Measurements from ENCODE around the gene UCHL3.
A peak's percentile ranks its signal among the peaks of the same experiment; 100 is the strongest.

UCHL3 gene

DNA sequence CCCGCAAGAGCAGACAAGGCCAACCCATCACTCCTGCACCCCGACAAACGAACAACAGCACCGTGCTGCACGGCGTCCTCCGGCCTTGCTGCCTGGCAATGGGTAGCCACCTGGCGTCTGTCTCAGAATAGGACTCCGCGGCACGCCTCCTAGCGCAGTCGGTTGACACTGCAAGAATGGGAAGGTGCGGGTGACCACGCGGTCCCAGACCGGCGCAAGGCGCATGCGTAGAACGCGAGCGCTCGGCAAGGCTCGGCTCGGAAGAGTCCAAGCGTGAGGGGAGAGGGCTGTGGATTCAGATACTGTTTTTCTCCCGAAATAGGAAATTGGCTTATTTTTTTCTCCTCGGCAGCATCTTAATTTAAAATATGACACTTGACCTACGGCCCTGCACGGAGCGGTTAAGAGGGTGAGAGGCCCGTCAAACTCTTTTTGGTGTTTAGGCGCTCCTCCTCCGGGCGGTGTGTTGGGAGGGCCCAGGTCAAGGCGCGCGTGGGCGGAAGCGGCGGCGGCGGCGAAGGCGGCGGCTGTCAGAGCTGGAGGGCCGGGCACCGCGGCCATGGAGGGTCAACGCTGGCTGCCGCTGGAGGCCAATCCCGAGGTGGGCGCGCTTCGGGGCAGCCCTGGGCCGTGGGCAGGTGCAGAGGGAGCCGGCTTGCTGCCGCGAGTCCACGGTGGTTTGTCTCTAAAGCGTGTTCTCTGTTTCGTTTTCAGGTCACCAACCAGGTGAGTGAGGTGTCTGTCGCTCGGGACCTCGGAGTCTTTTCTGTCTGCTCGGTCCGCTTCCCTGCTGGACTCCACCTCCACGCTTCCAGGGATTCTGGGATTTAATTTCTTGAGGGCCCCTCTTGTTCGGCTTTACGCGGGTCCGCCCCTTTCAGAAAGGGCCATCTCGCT, at the start of gene UCHL3:
UCHL3 (plus strand) TSS at position 530 of the 897 bp plus-strand sequence; CDS start at position 560, 30 bp downstream.
- peaks cover 5% of the 10 kb centered on the region for H3K27me3 ChIP-seq (ENCODE audit: control insufficient read depth, insufficient read depth, low read length)
- H3K4me3 ChIP-seq (ENCODE audit: low read length): peak within 1 kb of the TSS; percentile 92
- peak within 1 kb of the TSS; percentile 90 for H3K9ac ChIP-seq (ENCODE audit: low read length)
- peaks cover 4% of the 10 kb centered on the region for H3K36me3 ChIP-seq (ENCODE audit: control insufficient read depth, low read depth, low read length)
- H3K27ac ChIP-seq (ENCODE audit: low read length): peak within 1 kb of the TSS; percentile 92
- peaks cover 10% of the 10 kb centered on the region for H3K4me1 ChIP-seq (ENCODE audit: control insufficient read depth, low read depth, low read length)
- H3K9me3 ChIP-seq (ENCODE audit: control insufficient read depth, low read depth, low read length): no peaks in the 10 kb centered on the region

DNA sequence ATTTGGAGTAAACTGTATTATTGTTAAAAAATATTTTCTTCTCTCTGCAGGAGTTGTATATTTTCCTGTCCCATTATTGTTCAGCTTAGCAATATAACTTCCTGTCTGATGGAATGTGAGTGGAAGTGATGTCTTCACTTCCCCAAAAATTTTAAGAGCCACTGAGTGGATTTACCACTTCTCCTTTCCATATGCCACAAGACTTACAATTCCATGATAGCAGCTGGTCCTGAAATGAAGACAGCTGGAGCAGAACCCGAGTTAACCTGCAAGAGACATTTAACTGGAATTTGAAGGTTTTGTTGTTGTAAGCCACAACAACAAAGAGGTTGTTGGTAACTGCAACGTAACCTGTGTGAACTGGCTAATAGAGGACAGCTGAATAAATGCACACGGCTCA, 44.3 kb upstream of the UCHL3 start:
- H3K27me3 ChIP-seq (ENCODE audit: control insufficient read depth, insufficient read depth, low read length): no peaks in the 10 kb centered on the region
- H3K36me3 ChIP-seq (ENCODE audit: control insufficient read depth, low read depth, low read length): no peaks in the 10 kb centered on the region
- no peak overlapping the region for H3K27ac ChIP-seq (ENCODE audit: low read length)
- H3K4me3 ChIP-seq (ENCODE audit: low read length): no peak overlapping the region
- no peaks in the 10 kb centered on the region for H3K9me3 ChIP-seq (ENCODE audit: control insufficient read depth, low read depth, low read length)
- no peaks in the 10 kb centered on the region for H3K4me1 ChIP-seq (ENCODE audit: control insufficient read depth, low read depth, low read length)
- H3K9ac ChIP-seq (ENCODE audit: low read length): no peak overlapping the region

DNA sequence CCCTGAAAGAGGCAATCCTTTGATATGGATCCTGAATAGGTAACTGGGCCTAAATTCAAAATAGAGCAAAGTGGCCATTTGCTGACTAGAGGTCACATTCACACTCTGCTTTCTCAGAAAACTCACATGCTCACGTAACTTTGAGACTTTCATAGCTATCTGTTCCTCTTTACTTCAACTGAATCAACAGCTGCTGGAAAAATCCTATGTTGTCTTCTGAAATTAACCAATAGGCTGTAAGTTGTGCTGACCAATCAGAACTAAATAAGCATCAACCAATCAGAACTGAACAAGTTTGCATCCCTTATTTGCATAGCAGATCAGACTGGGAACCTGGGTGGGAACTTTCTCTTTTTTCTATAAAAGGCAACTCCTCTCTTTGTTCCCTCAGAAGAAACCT, 43.6 kb upstream of the UCHL3 start:
- Histone ChIP-seq H3K27me3 (ENCODE audit: control insufficient read depth, insufficient read depth, low read length) (no peaks in the 10 kb centered on the region), H3K9ac (ENCODE audit: low read length) (no peak overlapping the region)

DNA sequence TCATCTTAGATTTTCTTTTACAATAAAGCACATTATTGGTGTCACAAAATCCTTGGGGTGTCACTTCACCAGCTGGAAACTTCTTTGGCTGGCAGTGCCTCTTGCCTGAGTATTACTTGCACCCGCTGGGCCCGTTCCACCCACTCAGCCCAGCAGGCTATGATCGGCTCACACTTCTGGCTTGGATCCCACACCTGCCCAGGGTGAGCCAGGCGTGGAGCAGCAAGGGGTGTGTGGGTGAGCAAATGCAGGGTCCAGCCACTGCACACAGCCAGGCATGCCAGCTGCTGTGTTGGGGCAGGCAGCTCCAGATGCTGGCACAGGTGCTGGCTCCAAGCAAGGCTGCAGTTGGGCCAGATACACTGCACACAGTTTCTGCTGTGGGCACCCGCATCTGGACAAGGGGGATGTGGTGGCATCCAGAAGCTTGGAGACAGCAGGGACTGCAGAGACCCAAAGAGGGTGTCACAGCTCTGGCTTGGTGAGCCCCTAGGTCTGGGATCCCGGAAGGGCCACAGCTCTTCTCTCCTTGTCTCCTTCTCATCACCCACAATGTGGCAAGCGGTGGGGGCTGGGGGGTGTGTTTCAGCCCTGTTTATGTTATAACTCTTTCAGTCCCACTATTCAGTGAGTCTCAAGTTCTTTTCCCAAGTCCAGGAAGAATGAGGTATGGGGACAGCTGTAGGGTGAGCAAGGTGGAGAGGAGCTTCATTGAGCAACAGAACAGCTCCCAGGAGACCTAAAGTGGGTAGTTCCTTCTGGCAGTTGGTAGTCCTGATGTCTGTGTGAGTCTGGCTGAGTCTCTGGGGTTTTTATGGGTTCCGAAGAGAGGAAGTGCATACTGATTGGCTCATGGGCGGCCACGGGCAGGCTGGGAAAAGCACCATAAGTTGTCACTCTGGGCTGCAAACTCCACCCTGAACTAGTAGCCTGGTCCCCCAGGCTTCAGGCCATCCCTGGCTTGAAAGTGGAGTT, 42.3 kb upstream of the UCHL3 start:
- no peaks in the 10 kb centered on the region for H3K36me3 ChIP-seq (ENCODE audit: control insufficient read depth, low read depth, low read length)
- no peak overlapping the region for H3K4me3 ChIP-seq (ENCODE audit: low read length)
- H3K9ac ChIP-seq (ENCODE audit: low read length): no peak overlapping the region
- no peak overlapping the region for H3K27ac ChIP-seq (ENCODE audit: low read length)
- H3K4me1 ChIP-seq (ENCODE audit: control insufficient read depth, low read depth, low read length): no peaks in the 10 kb centered on the region
- H3K9me3 ChIP-seq (ENCODE audit: control insufficient read depth, low read depth, low read length): no peaks in the 10 kb centered on the region
- H3K27me3 ChIP-seq (ENCODE audit: control insufficient read depth, insufficient read depth, low read length): no peaks in the 10 kb centered on the region

More for the DNA sequence above, 43.6 kb upstream of the UCHL3 start:
- Histone ChIP-seq H3K4me1 (ENCODE audit: control insufficient read depth, low read depth, low read length) (no peaks in the 10 kb centered on the region), H3K4me3 (ENCODE audit: low read length) (no peak overlapping the region), H3K9me3 (ENCODE audit: control insufficient read depth, low read depth, low read length) (no peaks in the 10 kb centered on the region), H3K27ac (ENCODE audit: low read length) (no peak overlapping the region), H3K36me3 (ENCODE audit: control insufficient read depth, low read depth, low read length) (no peaks in the 10 kb centered on the region)

DNA sequence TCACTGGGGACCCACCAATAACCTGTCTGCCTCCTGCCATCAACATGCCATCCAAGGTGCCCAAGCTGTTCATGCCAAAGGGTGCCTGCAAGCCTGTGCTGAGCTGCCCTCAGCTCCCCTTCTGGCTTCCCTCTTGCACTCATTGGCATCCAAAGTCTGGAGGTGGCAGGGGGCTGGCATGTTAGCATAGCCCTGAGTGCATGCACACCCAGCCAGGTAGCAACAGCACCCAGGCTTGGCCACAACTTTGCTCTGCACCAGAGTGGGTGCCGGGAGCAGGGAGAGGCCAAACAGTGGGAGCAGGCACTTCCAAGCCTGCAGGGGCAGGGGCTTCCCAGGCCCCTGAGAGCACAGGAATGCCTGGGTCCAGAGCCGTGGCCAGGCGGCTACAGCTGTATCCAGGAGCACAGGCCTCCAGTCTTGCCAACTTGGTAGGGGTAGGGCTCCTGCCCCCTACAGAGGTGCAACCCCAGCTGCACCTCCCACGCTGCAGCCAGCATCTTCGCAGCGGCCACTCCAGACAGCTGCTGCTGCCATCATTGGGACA, 41.5 kb upstream of the UCHL3 start:
- Histone ChIP-seq H3K9ac (ENCODE audit: low read length) (no peak overlapping the region), H3K9me3 (ENCODE audit: control insufficient read depth, low read depth, low read length) (no peaks in the 10 kb centered on the region), H3K36me3 (ENCODE audit: control insufficient read depth, low read depth, low read length) (no peaks in the 10 kb centered on the region), H3K4me1 (ENCODE audit: control insufficient read depth, low read depth, low read length) (no peaks in the 10 kb centered on the region), H3K4me3 (ENCODE audit: low read length) (no peak overlapping the region), H3K27ac (ENCODE audit: low read length) (no peak overlapping the region), H3K27me3 (ENCODE audit: control insufficient read depth, insufficient read depth, low read length) (no peaks in the 10 kb centered on the region)

DNA sequence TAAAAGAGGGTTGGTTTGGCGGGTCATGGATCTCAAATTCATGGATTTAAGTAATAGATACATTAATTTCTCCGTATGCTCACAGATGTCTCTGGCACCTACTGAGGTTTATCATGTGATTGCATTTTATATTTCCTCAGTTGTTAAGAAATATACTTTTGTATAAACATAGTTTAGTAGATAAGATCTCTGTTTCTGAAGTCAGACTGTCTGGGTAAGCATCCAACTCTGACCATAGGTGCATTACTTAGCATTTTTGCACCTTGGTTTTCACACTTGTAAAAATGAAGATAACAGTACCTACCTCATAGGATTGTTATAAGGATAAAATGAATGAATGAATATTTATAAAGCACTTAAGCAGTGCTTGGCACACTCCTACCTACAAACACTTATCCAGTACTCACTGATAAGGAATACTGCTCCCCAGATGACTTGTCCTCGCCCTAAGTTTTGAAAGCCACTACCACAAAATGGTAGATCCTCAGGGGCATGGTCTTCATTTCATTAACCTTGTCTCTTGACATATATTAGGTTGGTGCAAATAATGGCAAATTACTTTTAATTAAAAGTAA, 38.5 kb upstream of the UCHL3 start:
- Histone ChIP-seq H3K9me3 (ENCODE audit: control insufficient read depth, low read depth, low read length) (no peaks in the 10 kb centered on the region), H3K4me1 (ENCODE audit: control insufficient read depth, low read depth, low read length) (no peaks in the 10 kb centered on the region), H3K36me3 (ENCODE audit: control insufficient read depth, low read depth, low read length) (no peaks in the 10 kb centered on the region), H3K27ac (ENCODE audit: low read length) (no peak overlapping the region), H3K27me3 (ENCODE audit: control insufficient read depth, insufficient read depth, low read length) (no peaks in the 10 kb centered on the region), H3K9ac (ENCODE audit: low read length) (no peak overlapping the region), H3K4me3 (ENCODE audit: low read length) (no peak overlapping the region)

DNA sequence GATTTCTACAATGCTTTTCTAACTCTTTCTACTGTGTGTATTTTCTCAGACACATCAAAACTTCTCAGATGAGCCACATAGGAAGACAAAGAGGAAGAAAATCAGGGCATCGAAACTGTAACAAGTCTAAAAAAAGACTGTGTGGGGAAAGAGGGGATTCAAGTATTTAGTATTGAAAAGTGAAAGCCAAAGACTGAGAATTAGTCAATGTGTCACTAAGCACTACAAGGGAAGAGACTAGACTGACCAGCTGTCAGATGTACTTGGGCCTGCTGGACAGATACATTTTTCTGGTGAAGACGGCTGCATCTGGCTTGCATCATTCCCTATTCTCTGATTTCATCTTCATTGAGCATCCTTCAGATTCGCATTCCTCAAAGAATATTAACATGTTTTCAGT, 37.3 kb upstream of the UCHL3 start:
- no peak overlapping the region for H3K9ac ChIP-seq (ENCODE audit: low read length)
- no peaks in the 10 kb centered on the region for H3K27me3 ChIP-seq (ENCODE audit: control insufficient read depth, insufficient read depth, low read length)

DNA sequence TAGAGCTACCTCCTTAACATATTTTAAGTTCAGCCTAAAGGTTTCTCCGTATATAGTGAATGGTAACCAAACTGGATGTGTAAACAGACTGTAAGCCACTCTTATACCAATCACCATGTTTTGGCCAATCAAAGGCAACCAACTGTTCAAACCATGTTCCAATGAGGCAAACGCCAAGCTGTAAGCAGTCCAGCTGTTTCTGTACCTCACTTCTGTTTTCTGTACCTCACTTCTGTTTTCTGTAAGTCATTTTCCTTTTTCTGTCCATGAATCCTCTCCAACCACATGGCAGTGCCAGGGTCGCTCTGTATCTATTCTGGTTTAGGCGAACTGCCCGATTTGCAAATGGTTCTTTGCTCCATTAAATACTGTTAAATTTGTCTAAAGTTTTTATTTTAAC, 36.3 kb upstream of the UCHL3 start:
- no peak overlapping the region for H3K27ac ChIP-seq (ENCODE audit: low read length)
- H3K9me3 ChIP-seq (ENCODE audit: control insufficient read depth, low read depth, low read length): no peaks in the 10 kb centered on the region
- no peaks in the 10 kb centered on the region for H3K4me1 ChIP-seq (ENCODE audit: control insufficient read depth, low read depth, low read length)
- H3K9ac ChIP-seq (ENCODE audit: low read length): no peak overlapping the region
- no peak overlapping the region for H3K4me3 ChIP-seq (ENCODE audit: low read length)
- H3K27me3 ChIP-seq (ENCODE audit: control insufficient read depth, insufficient read depth, low read length): no peaks in the 10 kb centered on the region
- H3K36me3 ChIP-seq (ENCODE audit: control insufficient read depth, low read depth, low read length): no peaks in the 10 kb centered on the region

More for the DNA sequence above, 37.3 kb upstream of the UCHL3 start:
- no peak overlapping the region for H3K27ac ChIP-seq (ENCODE audit: low read length)
- no peaks in the 10 kb centered on the region for H3K36me3 ChIP-seq (ENCODE audit: control insufficient read depth, low read depth, low read length)
- H3K4me1 ChIP-seq (ENCODE audit: control insufficient read depth, low read depth, low read length): no peaks in the 10 kb centered on the region
- no peaks in the 10 kb centered on the region for H3K9me3 ChIP-seq (ENCODE audit: control insufficient read depth, low read depth, low read length)
- H3K4me3 ChIP-seq (ENCODE audit: low read length): no peak overlapping the region

DNA sequence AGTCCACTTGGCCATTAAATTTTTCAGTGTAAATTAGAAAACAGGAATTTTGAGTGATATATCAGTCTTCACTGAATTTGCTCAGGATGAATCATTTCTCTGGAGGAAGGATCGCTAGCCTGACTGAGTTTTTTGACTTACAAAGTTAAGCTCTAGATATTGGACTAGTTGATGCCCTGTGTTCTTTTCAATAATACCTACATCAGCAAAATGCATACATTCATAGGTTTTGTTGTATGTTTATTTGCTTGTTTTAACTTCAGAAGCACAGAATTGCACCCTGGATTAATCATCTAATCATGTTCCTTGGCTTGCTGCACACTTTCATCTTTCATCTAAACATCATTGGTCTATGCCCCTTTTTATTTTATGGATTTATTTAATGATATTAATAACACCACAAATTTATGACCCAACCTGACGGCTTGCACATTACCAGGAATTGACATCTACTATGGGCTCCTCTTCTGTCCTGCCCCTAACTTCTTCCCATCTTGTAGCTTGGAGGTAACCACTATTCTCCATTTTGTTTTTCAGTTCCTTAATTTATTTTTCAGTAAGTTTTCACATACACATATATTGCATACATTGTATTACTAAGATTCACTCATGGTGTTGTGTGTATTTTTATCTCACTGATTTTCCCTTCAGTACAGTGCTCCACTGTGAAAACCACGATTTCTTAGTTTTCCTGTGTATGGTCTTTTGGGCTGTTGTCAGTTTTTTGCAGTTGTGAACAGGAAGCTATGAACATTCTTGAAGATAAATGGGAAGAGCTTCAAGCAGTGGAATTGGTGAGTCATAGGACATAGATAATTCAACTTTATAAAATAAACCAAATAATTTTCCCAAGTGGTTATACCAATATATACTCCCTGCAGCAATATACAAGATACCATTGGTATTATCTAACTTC, 35.3 kb upstream of the UCHL3 start:
- no peaks in the 10 kb centered on the region for H3K9me3 ChIP-seq (ENCODE audit: control insufficient read depth, low read depth, low read length)
- no peaks in the 10 kb centered on the region for H3K27me3 ChIP-seq (ENCODE audit: control insufficient read depth, insufficient read depth, low read length)
- no peak overlapping the region for H3K27ac ChIP-seq (ENCODE audit: low read length)
- H3K4me1 ChIP-seq (ENCODE audit: control insufficient read depth, low read depth, low read length): no peaks in the 10 kb centered on the region
- no peaks in the 10 kb centered on the region for H3K36me3 ChIP-seq (ENCODE audit: control insufficient read depth, low read depth, low read length)
- H3K9ac ChIP-seq (ENCODE audit: low read length): no peak overlapping the region
- H3K4me3 ChIP-seq (ENCODE audit: low read length): no peak overlapping the region

DNA sequence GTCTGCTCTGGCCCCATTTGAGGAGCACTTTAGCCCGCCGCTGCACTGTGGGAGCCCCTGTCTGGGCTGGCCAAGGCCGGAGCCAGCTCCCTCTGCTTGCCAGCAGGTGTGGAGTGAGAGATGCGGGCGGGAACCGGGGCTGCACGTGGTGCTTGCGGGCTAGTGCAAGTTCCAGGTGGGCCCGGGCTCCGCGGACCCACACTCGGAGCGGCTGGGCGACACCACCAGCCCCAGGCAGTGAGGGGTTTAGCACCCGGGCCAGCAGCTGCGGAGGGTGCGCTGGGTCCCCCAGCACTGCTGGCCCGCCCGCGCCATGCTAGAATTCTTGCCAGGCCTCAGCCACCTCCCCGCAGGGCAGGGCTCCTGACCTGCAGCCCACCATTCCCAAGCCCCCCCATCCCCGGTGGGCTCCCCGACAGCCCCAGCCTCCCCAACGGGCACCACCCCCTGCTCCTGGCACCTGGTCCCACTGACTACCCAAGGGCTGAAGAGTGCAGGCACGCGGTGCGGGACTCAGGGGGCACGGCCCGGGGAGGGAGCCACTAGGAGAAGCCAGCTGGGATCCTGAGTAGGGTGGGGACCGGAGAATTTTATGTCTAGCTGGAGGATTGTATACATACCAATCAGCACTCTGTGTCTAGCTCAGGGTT, 31.0 kb upstream of the UCHL3 start:
- no peak overlapping the region for H3K27ac ChIP-seq (ENCODE audit: low read length)
- no peaks in the 10 kb centered on the region for H3K27me3 ChIP-seq (ENCODE audit: control insufficient read depth, insufficient read depth, low read length)
- no peak overlapping the region for H3K9ac ChIP-seq (ENCODE audit: low read length)
- H3K9me3 ChIP-seq (ENCODE audit: control insufficient read depth, low read depth, low read length): no peaks in the 10 kb centered on the region
- no peaks in the 10 kb centered on the region for H3K4me1 ChIP-seq (ENCODE audit: control insufficient read depth, low read depth, low read length)
- H3K4me3 ChIP-seq (ENCODE audit: low read length): no peak overlapping the region
- no peaks in the 10 kb centered on the region for H3K36me3 ChIP-seq (ENCODE audit: control insufficient read depth, low read depth, low read length)

Measured in iPS-18a (cell line).